Panc1 (cell line): Measurements from ENCODE around the gene FRY. TPM values are rescaled to one million over a fixed set of nuclear protein-coding genes. Genes with fewer than 3 reads are reported as not detected.

Source experiments
- ATAC-seq: fragments of 200-7000 bp; cut with Tn5 transposase; 2 replicates; pipeline ENCODE4 v1.9.1; 2020; ENCODE audit warnings: mild to moderate bottlenecking, moderate library complexity
- BruUV-seq: library from RNA; stranded (reverse); fragments of 400-500 nt; replicated peaks from 2 replicates; lab custom pipeline; 2021; lab: Mats Ljungman, UMichigan
- CTCF ChIA-PET: fragments of 300-600 bp; sonication (Branson Sonifier 250); formaldehyde crosslinking; loops from one replicate; lab custom pipeline; 2022; ENCODE audit warnings: antibody characterized with exemption; lab: Charles Lee
- POLR2A ChIA-PET: fragments of 300-600 bp; sonication (Branson Sonifier 250); formaldehyde crosslinking; loops from one replicate; lab custom pipeline; 2022; ENCODE audit warnings: antibody characterized with exemption; lab: Charles Lee
- DNase-seq: peaks from one replicate; pipeline ENCODE4 v3.0.0-alpha.2; 2010; ENCODE audit warnings: low read depth, low spot score
- H3K27ac ChIP-seq: 2 replicates; pipeline ENCODE4 v1.5.1; 2011; ENCODE audit warnings: mild to moderate bottlenecking, low read length, inconsistent platforms
- H3K27me3 ChIP-seq: fragments of 200-500 bp; sonication (Bioruptor generic); 2 replicates; pipeline ENCODE4 v1.6.0; 2014; ENCODE audit warnings: low read length, inconsistent platforms; ENCODE audit not compliant: control insufficient read depth, insufficient read depth
- H3K36me3 ChIP-seq: fragments of 200-500 bp; sonication (Bioruptor generic); 2 replicates; pipeline ENCODE4 v1.5.1; 2014; ENCODE audit warnings: inconsistent platforms, mild to moderate bottlenecking, low read length, moderate library complexity; ENCODE audit not compliant: control insufficient read depth, insufficient read depth
- H3K4me1 ChIP-seq: 2 replicates; pipeline ENCODE4 v1.5.1; 2011; ENCODE audit warnings: inconsistent platforms, mild to moderate bottlenecking, low read length, moderate library complexity; ENCODE audit not compliant: control insufficient read depth, insufficient read depth
- H3K4me3 ChIP-seq, 2 experiments: 2 replicates each; pipeline ENCODE4 v1.5.1; 2011 to 2012; ENCODE audit warnings: low read depth in 2 of 2, low read length in 2 of 2, mild to moderate bottlenecking in 2 of 2, inconsistent platforms in 1 of 2, moderate library complexity in 1 of 2
- H3K9me3 ChIP-seq: fragments of 200-500 bp; sonication (Bioruptor generic); 2 replicates; pipeline ENCODE4 v1.5.1; 2014; ENCODE audit warnings: low read depth, mild to moderate bottlenecking, inconsistent platforms, low read length, moderate library complexity; ENCODE audit not compliant: control insufficient read depth, insufficient read depth
- CTCF ChIP-seq: fragments of 450-650 bp; IDR thresholded peaks from 2 replicates; pipeline ENCODE4 v1.5.1; 2017; ENCODE audit warnings: mild to moderate bottlenecking
- POLR2AphosphoS5 ChIP-seq: IDR thresholded peaks from 2 replicates; pipeline ENCODE4 v1.6.1; 2012; ENCODE audit warnings: mild to moderate bottlenecking, low read depth, low read length, moderate library complexity
- REST ChIP-seq, 2 experiments: IDR thresholded peaks; 2 replicates each; pipeline ENCODE4 v1.6.1; 2011 to 2012; ENCODE audit warnings: low read depth in 2 of 2, control low read depth in 1 of 2, low read length in 1 of 2, mild to moderate bottlenecking in 1 of 2, moderate library complexity in 1 of 2; ENCODE audit not compliant: insufficient read depth in 1 of 2
- SIN3A ChIP-seq: IDR thresholded peaks from 2 replicates; pipeline ENCODE4 v1.6.1; 2012; ENCODE audit warnings: low read depth, mild to moderate bottlenecking, low read length, moderate library complexity, borderline replicate concordance; ENCODE audit not compliant: insufficient read depth
- TCF7L2 ChIP-seq: IDR thresholded peaks from 2 replicates; pipeline ENCODE4 v1.6.1; 2011; ENCODE audit warnings: mild to moderate bottlenecking, low read depth, low read length, inconsistent platforms
- in situ Hi-C: cut with HindIII; loops from 2 replicates; pipeline ENCODE4 v1.10.0; 2016; ENCODE audit warnings: low sequenced_read_pairs, low pct_unique_long_range_greater_than_20kb
- intact Hi-C: fragments of 100-400 bp; cut with micrococcal nuclease; formaldehyde crosslinking; loops from one replicate; pipeline ENCODE4 v1.10.0; 2022; ENCODE audit not compliant: unreplicated experiment
- total RNA-seq: library from RNA; stranded (reverse); gene quantifications from one replicate; pipeline ENCODE4 v1.2.1, GENCODE V29; 2021; ENCODE audit not compliant: unreplicated experiment

FRY gene
- total RNA-seq, 1 experiment from 2014 or later: 0.18 TPM

GRCh38 chr13:32254416-32254815 lies 222.8 kb downstream of the FRY start:
- Histone ChIP-seq H3K9me3 (no peaks in the 10 kb centered on the region), H3K4me1 (no peaks in the 10 kb centered on the region; the same call in 1 of the 2 replicates), H3K4me3 (no peak overlapping the region), H3K36me3 (no peaks in the 10 kb centered on the region), H3K27me3 (no peaks in the 10 kb centered on the region), H3K27ac (no peak overlapping the region)
- ATAC-seq (no peak), DNase-seq (no peak)
- no TSS peak for BruUV-seq
- TF ChIP-seq CTCF (no peak), POLR2AphosphoS5 (no peak), TCF7L2 (no peak), REST (IDR thresholded peaks at IDR 0.05; ENCODE audit: insufficient read depth in 1 of 2, low read depth in 2 of 2, low read length in 1 of 2) (no peak), SIN3A (no peak)
- intact Hi-C loops: no loop called here
- in situ Hi-C loops: no loop called here
- POLR2A ChIA-PET: no interaction called here
- CTCF ChIA-PET: no interaction called here

- in situ Hi-C loops: no loop called here
- Histone ChIP-seq H3K27ac (no peak overlapping the region), H3K36me3 (no peaks in the 10 kb centered on the region), H3K4me1 (no peaks in the 10 kb centered on the region; the same call in 1 of the 2 replicates), H3K9me3 (no peaks in the 10 kb centered on the region), H3K27me3 (no peaks in the 10 kb centered on the region), H3K4me3 (no peak overlapping the region)
- ChIA-PET CTCF (no interaction called here), POLR2A (no interaction called here)
- DNase-seq: no peak
- BruUV-seq: no TSS peak
- intact Hi-C loops: no loop called here
- TF ChIP-seq POLR2AphosphoS5 (no peak), SIN3A (no peak), CTCF (no peak), TCF7L2 (no peak), REST (IDR thresholded peaks at IDR 0.05; ENCODE audit: insufficient read depth in 1 of 2, low read depth in 2 of 2, low read length in 1 of 2) (no peak)
- no peak for ATAC-seq
Measured at GRCh38 chr13:32254916-32255723, 223.5 kb downstream of the FRY start.
